ENCODE measurements around the gene MIS12.

Gene MIS12

DNA sequence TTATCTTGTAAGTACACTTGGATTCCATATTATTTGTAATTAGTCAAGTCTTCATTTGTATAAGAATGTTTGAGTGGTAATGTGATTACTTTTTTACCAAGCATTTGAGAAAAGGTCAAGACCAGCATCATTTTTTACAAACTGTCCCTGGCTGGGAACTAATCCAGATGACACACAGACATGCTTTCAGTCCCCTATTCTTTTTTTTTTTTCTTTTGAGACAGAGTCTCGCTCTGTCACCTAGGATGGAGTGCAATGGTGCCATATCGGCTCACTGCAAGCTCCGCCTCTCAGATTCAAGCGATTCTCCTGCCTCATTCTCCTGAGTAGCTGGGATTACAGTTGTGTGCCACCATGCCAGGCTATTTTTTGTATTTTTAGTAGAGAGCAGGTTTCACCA is 4.9 kb upstream of the MIS12 start:
- H3K4me3 Mint-ChIP-seq, result no peak overlapping the region
- no peaks in the 10 kb centered on the region for H3K9me3 Mint-ChIP-seq
- peak overlapping the region; percentile 60 for H3K27ac Mint-ChIP-seq
- H3K4me1 Mint-ChIP-seq, result peaks cover 63% of the 10 kb centered on the region
- no peaks in the 10 kb centered on the region for H3K27me3 Mint-ChIP-seq
- H3K36me3 Mint-ChIP-seq, result peaks cover 17% of the 10 kb centered on the region

DNA sequence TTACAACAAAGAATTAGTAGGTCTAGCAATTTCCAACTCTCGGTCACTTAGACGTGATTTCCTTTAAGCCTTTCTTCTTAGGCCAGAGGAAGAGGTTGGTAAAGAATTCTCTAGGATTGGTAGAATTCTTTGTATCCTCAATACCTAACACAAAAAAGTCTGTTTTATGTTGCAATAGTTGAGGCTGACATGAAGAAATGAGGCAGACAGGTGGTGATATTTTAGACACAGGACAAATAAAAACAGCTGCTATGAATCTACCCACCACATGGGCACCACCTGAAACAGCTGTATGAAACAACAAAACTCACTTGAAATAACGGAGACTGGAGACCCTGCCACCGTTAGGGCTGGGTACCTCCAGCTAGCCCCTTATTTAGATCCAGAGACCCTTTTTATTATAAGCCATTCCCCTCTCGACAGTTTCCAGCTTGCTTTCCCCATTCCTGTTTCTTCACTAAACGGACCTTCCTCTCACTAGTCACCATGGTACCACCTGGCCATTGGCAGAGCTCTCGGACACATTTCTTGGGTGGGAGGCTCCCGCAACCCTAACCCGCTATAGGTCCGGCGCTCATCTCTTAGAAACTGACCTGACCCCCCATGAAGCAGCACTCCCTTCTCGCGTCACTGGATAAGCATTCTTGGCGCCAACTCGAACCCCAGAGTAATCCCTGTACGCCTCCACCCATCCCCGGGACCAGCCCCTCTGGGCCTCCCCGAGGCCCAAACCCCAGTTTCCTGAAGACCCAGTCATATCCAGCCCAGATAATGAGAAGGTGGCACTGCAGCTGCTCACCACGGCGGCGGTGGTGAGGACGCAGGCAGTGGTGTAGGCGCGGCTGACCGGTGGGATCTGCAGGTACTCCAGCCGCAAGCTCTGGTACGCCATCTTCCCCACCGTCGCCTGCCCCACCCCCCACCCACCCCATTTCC is 828 bp upstream of the MIS12 start, which contains the start of gene DERL2:
Gene DERL2, minus strand, starts transcription at position 909 of the 936 bp plus-strand sequence. Its CDS starts 17 bp downstream, at position 892.
- peaks cover 17% of the 10 kb centered on the region for H3K36me3 Mint-ChIP-seq

DNA sequence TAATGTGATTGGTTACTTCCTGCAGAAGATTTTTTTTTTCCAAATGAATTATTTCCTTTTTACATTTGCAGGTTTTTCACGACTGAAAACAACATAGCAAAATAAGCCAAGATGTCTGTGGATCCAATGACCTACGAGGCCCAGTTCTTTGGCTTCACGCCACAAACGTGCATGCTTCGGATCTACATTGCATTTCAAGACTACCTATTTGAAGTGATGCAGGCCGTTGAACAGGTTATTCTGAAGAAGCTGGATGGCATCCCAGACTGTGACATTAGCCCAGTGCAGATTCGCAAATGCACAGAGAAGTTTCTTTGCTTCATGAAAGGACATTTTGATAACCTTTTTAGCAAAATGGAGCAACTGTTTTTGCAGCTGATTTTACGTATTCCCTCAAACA is 2.4 kb downstream of the MIS12 start:
- H3K27me3 Mint-ChIP-seq, result no peaks in the 10 kb centered on the region
- H3K27ac Mint-ChIP-seq, result peak overlapping the region; percentile 76
- H3K4me1 Mint-ChIP-seq, result peaks cover 38% of the 10 kb centered on the region
- H3K9me3 Mint-ChIP-seq, result no peaks in the 10 kb centered on the region
- H3K4me3 Mint-ChIP-seq, result peak overlapping the region; percentile 95
- H3K36me3 Mint-ChIP-seq, result peaks cover 17% of the 10 kb centered on the region

More for the DNA sequence above, 828 bp upstream of the MIS12 start, which contains the start of gene DERL2:
- H3K27me3 Mint-ChIP-seq, result no peaks in the 10 kb centered on the region
- peak within 1 kb of the TSS; percentile 97 for H3K27ac Mint-ChIP-seq
- peak within 1 kb of the TSS; percentile 95 for H3K4me3 Mint-ChIP-seq
- H3K9me3 Mint-ChIP-seq, result no peaks in the 10 kb centered on the region
- H3K4me1 Mint-ChIP-seq, result peaks cover 64% of the 10 kb centered on the region

DNA sequence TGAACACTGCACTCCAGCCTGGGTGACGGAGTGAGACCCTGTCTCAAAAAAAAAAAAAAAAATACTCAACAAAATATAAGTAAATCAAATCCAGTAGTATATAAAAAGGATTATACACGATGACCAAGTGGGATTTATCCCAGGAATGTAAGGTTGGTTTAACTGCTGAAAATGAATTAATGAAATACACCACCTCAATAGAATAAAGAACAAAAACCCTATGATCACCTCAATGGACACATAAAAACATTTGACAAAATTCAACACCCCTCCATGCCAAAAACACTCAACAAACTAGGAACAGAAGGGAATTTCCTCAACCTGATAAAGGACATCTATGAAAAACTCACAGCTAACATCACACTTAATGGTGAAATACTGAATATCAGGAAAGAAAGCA is 6.6 kb downstream of the MIS12 start:
- no peak overlapping the region for H3K4me3 Mint-ChIP-seq
- H3K27ac Mint-ChIP-seq, result no peak overlapping the region
- no peaks in the 10 kb centered on the region for H3K9me3 Mint-ChIP-seq
- peaks cover 12% of the 10 kb centered on the region for H3K4me1 Mint-ChIP-seq
- H3K36me3 Mint-ChIP-seq, result peaks cover 12% of the 10 kb centered on the region
- H3K27me3 Mint-ChIP-seq, result no peaks in the 10 kb centered on the region

DNA sequence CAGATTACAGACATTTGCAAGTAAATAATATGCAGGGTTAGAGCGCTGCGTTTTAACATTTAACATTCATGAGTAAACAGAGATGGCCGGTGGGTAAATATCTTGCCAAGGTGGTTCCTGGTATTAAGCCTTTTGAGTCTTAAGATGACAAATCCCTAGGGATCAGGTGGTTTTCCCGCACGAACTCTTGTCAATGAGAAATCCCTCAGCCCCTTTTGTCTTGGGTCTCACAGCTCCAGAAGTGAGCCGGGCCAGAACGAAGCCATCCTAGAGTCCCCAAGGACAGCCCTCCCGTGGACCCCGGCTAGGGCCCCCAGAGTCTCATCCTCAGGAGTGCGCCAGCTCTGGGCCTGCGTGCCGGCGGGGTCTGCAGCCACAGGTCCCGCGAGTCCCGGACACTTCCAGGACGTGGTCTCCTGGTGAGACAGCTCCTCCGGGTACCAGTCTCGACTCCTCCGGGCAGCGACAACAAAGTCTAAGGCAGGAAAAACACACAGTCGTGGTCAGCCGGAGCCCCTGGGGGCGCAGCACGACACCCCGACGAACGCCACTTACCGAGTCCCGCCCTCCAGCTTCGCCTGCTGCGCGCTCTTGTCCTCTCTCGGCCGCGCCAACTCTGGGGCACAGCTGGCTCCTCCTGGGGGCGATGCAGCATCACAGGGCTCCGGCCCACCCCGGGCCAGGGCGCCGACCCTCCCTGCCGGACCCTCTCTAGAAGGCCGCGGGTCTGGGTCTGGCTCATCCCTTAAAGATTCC is 13.3 kb downstream of the MIS12 start:
- Mint-ChIP-seq H3K4me1 (peaks cover 20% of the 10 kb centered on the region), H3K4me3 (peak overlapping the region; percentile 98), H3K27ac (no peak overlapping the region), H3K9me3 (no peaks in the 10 kb centered on the region), H3K36me3 (peaks cover 5% of the 10 kb centered on the region), H3K27me3 (no peaks in the 10 kb centered on the region)

DNA sequence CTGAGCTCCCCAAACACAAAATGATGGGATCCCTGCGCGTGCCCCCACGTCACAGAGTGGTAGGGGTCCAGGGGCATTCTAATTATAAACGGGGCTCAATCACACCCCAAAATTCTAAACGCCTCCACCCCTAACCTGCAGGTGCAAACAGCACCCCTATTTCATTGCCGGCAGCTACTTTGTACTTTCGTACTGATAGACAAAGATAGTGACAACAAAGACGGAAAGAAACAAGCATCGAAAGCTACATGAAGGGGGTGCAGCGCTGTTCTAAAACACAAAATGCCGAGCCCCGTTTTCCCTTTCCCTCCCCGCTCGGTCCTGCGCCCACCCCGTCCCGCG is 13.9 kb downstream of the MIS12 start:
- peak overlapping the region; percentile 98 for H3K4me3 Mint-ChIP-seq
- H3K27ac Mint-ChIP-seq, result peak overlapping the region; percentile 91
- peaks cover 20% of the 10 kb centered on the region for H3K4me1 Mint-ChIP-seq
- H3K36me3 Mint-ChIP-seq, result peaks cover 5% of the 10 kb centered on the region
- H3K27me3 Mint-ChIP-seq, result no peaks in the 10 kb centered on the region
- no peaks in the 10 kb centered on the region for H3K9me3 Mint-ChIP-seq

DNA sequence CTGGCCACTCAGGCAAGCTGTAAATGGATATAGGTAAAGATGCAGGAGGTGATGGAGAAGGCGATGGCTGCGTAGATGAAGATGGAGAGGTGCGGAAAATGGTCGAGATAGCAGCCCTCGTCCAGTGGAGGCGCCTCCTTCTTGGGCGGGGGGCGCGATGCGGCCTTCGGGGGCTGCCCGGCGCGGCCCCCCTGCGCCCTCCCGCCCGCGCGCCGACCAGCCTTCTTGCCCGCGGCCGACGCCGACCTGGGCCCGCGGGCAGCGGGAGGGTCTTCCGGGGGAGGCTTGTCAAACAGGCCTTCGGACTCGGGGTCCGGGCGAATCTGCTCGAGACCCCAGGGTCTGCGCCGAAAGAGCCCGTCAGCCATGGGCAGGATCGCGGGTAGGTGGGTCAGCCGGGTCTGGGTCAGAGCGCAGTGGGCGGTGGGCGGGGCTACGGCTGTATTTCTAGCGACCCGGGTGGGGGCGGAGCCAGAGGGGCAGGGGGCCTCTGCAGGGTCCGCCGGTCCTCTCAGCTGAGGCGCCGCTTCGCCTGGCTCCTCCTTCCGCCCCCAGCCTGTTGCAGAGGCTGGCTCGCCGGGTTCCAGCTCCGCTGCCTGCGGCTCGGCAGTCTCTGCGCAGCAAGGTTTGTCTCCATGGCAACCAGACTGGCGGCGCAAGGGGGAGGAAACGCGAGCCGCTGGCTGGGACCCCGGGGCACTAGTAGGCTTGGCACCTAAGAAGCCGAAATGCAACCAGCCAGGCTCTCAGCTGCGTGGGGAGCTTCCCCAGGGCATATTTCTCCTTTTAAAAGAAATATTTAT is 14.4 kb downstream of the MIS12 start:
- Mint-ChIP-seq H3K27ac (peak overlapping the region; percentile 91), H3K9me3 (no peaks in the 10 kb centered on the region)

DNA sequence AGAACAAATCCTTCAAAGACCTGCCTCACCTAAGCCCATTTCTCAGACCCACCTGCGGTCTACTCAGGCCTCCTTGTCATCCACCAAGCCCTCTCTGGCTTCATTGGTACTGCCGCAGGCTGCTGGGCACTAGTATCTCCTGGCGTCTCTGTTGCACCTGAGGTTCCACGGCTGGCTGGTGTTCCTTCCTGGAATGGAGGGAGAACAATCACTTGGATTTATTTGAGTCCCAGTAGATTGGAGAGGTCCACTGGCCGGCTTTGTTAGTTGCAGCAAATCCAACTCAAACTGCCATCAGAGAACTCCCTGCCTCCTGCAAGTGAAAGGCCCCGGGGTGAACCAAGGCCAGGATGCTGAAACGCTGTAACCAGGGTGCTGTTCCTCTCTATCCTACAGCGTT is 15.3 kb downstream of the MIS12 start:
- Mint-ChIP-seq H3K4me1 (peaks cover 20% of the 10 kb centered on the region), H3K27me3 (no peaks in the 10 kb centered on the region), H3K27ac (no peak overlapping the region), H3K4me3 (peak overlapping the region; percentile 98), H3K36me3 (peaks cover 5% of the 10 kb centered on the region), H3K9me3 (no peaks in the 10 kb centered on the region)

More for the DNA sequence above, 14.4 kb downstream of the MIS12 start:
- Mint-ChIP-seq H3K4me1 (peaks cover 20% of the 10 kb centered on the region), H3K4me3 (peak overlapping the region; percentile 98), H3K27me3 (no peaks in the 10 kb centered on the region), H3K36me3 (peaks cover 5% of the 10 kb centered on the region)

DNA sequence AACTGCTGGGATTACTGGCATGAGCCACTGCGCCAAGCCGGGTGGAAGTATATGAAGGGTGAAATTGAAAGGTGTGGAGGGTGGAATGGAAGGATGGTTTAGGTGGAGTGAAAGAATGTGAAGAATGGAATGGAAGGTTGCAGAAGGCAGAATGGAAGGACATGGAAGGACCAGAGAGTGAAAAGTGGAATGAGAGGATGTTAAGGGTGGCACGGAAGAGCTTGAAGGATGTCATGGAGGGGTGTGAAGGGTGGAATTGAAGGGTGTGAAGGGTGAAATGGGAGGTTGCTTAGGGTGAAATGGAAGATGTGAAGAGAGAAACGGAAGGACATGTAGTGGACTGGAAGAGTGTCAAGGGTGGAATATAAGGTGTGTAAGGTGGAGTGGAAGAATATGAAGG is 16.2 kb downstream of the MIS12 start:
- peak overlapping the region; percentile 12 for H3K27ac Mint-ChIP-seq
- no peaks in the 10 kb centered on the region for H3K27me3 Mint-ChIP-seq
- H3K9me3 Mint-ChIP-seq, result no peaks in the 10 kb centered on the region
- H3K4me3 Mint-ChIP-seq, result no peak overlapping the region
- peaks cover 20% of the 10 kb centered on the region for H3K4me1 Mint-ChIP-seq
- H3K36me3 Mint-ChIP-seq, result peaks cover 7% of the 10 kb centered on the region

DNA sequence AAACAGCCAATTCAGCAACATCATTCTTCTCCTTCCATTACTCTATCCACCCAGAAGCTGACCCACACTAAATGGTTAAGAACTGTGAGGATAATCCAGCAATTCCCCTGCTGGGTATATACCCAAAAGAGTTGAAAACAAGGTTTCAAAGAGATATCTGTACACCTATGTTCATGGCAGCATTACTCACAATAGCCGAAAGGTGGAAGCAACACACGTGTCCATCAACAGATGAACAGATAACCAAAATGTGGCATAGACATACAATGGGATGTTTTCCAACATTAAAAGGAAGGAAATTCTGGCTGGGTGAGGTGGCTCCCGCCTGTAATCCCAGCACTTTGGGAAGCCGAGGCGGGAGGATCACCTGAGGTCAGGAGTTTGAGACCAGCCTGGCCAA is 19.9 kb downstream of the MIS12 start:
- H3K4me3 Mint-ChIP-seq, result no peak overlapping the region
- H3K9me3 Mint-ChIP-seq, result no peaks in the 10 kb centered on the region
- H3K36me3 Mint-ChIP-seq, result peaks cover 10% of the 10 kb centered on the region
- H3K27ac Mint-ChIP-seq, result no peak overlapping the region
- H3K4me1 Mint-ChIP-seq, result peaks cover 4% of the 10 kb centered on the region
- no peaks in the 10 kb centered on the region for H3K27me3 Mint-ChIP-seq

DNA sequence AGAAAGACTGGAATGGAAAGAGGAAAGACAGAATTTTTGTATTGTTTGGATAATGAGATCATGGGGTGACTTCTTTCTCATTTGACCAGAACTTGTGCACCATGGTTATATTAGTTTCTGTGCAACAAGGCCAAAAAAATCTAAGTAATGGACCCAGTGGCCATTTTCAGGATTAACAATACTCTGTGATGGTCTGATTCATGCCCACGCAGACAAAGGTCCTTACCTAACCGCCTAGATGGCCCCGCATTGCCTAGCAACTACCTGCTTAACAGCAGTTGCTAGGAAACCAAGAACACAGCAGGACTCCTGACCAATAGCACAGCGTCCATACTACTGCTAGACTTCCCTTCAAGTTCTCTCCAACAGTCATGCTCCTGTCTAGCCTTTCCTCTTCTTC is 22.4 kb downstream of the MIS12 start:
- Mint-ChIP-seq H3K36me3 (peaks cover 16% of the 10 kb centered on the region), H3K9me3 (no peaks in the 10 kb centered on the region), H3K4me1 (peaks cover 23% of the 10 kb centered on the region), H3K27ac (peak overlapping the region; percentile 18), H3K27me3 (no peaks in the 10 kb centered on the region), H3K4me3 (no peak overlapping the region)

DNA sequence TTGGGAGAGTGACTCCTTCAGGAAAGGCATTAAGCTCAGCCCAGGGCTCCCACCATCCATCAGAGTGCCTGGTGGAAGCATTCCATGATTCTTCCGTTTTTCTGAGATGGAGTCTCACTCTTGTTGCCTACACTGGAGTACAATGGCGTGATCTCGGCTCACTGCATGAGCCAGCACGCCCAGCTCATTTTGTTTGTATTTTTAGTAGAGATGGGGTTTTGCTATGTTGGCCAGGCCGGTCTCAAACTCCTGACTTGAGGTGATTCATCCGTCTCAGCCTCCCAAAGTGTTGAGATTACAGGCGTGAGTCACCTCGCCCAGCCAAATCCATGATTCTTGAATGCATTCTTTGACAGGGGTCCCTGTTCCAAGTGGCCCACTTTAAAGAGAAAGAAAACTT is 23.1 kb downstream of the MIS12 start:
- peak overlapping the region; percentile 41 for H3K27ac Mint-ChIP-seq
- no peaks in the 10 kb centered on the region for H3K9me3 Mint-ChIP-seq
- peaks cover 19% of the 10 kb centered on the region for H3K36me3 Mint-ChIP-seq
- H3K4me1 Mint-ChIP-seq, result peaks cover 29% of the 10 kb centered on the region
- H3K27me3 Mint-ChIP-seq, result no peaks in the 10 kb centered on the region
- H3K4me3 Mint-ChIP-seq, result no peak overlapping the region

DNA sequence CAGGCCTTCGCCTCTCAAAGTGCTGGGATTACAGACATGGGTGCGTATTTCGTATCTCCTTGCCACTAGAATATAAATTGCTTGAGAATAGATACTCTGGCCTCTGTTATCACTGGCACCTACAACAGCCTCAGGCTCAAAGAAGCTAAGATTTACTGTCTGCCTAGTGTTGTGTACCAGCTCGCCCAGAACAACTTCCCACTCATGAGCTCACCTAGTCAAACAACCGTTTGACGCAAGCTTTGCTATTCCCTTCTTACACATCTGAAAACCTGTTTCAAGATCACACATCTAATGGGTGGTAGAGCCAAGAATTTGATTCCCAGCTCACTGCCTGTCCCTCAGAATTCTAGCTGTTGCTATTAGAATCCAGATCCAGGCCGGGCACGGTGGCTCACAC is 24.4 kb downstream of the MIS12 start:
- no peaks in the 10 kb centered on the region for H3K9me3 Mint-ChIP-seq
- H3K4me3 Mint-ChIP-seq, result no peak overlapping the region
- no peak overlapping the region for H3K27ac Mint-ChIP-seq
- peaks cover 27% of the 10 kb centered on the region for H3K36me3 Mint-ChIP-seq
- H3K27me3 Mint-ChIP-seq, result no peaks in the 10 kb centered on the region
- H3K4me1 Mint-ChIP-seq, result peaks cover 33% of the 10 kb centered on the region

DNA sequence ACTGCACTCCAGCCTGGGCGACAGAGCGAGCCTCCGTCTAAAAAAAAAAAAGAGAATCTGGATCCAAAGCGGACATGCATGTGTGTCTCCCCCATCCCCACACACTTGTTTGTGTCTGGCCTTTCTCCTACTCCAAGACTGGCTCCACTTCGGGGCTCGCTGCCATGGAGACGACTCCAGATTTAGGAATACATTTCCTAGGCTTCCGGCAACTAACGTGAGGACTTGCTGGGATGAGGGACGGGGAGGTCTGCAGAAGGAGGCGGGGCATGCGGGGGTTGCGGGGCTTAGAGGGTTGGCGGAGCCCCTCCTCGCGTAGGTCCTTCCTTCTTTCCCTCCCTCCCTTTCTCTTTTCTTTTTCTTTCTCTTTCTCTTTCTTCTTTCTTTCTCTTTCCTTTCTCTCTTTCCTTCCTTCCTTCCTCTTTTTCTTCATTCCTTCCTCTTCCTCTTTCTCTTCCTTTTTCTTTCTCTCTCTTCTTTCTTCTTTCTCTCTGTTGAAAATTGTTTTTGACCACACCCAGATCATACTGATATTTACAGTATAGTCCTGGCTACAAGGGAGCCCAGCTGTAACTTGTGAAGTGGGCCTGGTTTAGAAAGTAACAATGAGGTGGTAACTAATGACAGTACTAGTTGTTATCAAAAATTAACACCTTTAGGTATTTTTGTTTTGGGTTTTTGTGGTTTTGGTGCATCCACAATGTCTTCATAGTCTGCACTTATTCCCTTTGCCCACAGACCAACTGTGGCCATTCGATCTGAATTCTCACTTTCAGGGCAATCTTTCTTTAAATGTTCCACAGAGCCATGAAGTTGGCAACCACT is 25.2 kb downstream of the MIS12 start:
- Mint-ChIP-seq H3K4me1 (peaks cover 33% of the 10 kb centered on the region), H3K27ac (peak overlapping the region; percentile 24), H3K4me3 (no peak overlapping the region), H3K27me3 (no peaks in the 10 kb centered on the region), H3K36me3 (peaks cover 32% of the 10 kb centered on the region), H3K9me3 (no peaks in the 10 kb centered on the region)

DNA sequence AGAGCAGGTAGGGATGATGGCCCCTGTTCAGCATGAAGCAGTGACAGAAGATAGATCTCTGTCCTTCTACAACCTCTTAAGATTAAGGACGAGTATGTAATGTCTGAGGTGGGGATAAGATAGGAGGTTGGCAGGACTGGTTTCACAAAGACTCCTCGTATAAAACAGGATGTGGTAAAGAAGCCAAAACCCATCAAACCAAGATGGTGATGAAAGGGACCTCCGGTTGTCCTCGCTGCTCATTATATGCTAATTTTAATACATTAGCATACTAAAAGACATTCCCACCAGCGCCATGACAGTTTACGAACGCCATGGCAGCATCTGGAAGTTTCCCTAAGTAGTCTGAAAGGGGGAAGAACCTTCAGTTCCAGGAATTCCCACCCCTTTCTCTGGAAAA is 27.3 kb downstream of the MIS12 start:
- Mint-ChIP-seq H3K4me1 (peaks cover 33% of the 10 kb centered on the region), H3K4me3 (no peak overlapping the region), H3K9me3 (no peaks in the 10 kb centered on the region), H3K36me3 (peaks cover 34% of the 10 kb centered on the region), H3K27me3 (no peaks in the 10 kb centered on the region), H3K27ac (no peak overlapping the region)
